Right hindlimb (tissue), 1 donor: Measurements from ENCODE around the gene FZD8.

Experiments
- DNase-seq: peaks from one replicate; pipeline ENCODE4 v3.0.0-alpha.2; 2018

FZD8 gene

GRCh38 chr10:35640474-35640873 lies 1.6 kb downstream of the FZD8 start:
- DNase-seq = peak; percentile 77

- peak; percentile 63 for DNase-seq
These were observed 2.2 kb downstream of the FZD8 start for GRCh38 chr10:35639728-35640401.

- peak; percentile 47 for DNase-seq
These were observed 2.9 kb downstream of the FZD8 start for GRCh38 chr10:35639021-35639727.

GRCh38 chr10:35638101-35638500 lies 4.0 kb downstream of the FZD8 start:
- no peak for DNase-seq

GRCh38 chr10:35637462-35637861 lies 4.6 kb downstream of the FZD8 start:
- DNase-seq = peak; percentile 27

GRCh38 chr10:35636956-35637355 lies 5.1 kb downstream of the FZD8 start:
- no peak for DNase-seq

GRCh38 chr10:35635576-35635975 lies 6.5 kb downstream of the FZD8 start:
- peak; percentile 72 for DNase-seq

GRCh38 chr10:35633006-35633980 lies 8.8 kb downstream of the FZD8 start:
- no peak for DNase-seq

GRCh38 chr10:35632027-35632426 lies 10.1 kb downstream of the FZD8 start:
- DNase-seq = no peak

- DNase-seq = no peak
These were observed 10.7 kb downstream of the FZD8 start for GRCh38 chr10:35631404-35631803.

GRCh38 chr10:35626971-35627507 lies 15.1 kb downstream of the FZD8 start:
- DNase-seq = no peak

- no peak for DNase-seq
These were observed 27.8 kb downstream of the FZD8 start for GRCh38 chr10:35614312-35614711.

GRCh38 chr10:35613597-35614226 lies 28.4 kb downstream of the FZD8 start:
- DNase-seq = no peak

GRCh38 chr10:35613107-35613440 lies 29.0 kb downstream of the FZD8 start:
- DNase-seq = no peak

- no peak for DNase-seq
These were observed 29.6 kb downstream of the FZD8 start for GRCh38 chr10:35612385-35613106.

- no peak for DNase-seq
These were observed 30.3 kb downstream of the FZD8 start for GRCh38 chr10:35611750-35612149.

- DNase-seq = no peak
These were observed 33.8 kb downstream of the FZD8 start for GRCh38 chr10:35608328-35608672.

- peak; percentile 41 for DNase-seq
These were observed 34.4 kb downstream of the FZD8 start for GRCh38 chr10:35607475-35608327.

- no peak for DNase-seq
These were observed 35.7 kb downstream of the FZD8 start for GRCh38 chr10:35606430-35606829.

- DNase-seq = no peak
These were observed 36.9 kb downstream of the FZD8 start, which contains the start of gene GJD4 for GRCh38 chr10:35605191-35605590. Gene GJD4 (plus strand): TSS chr10:35605341. CDS start chr10:35605568, 227 bp downstream.

GRCh38 chr10:35600193-35600592 lies 41.9 kb downstream of the FZD8 start:
- DNase-seq = no peak
